Amniotic stem cell (primary cell): ENCODE results near the gene SUFU.
"Not testable (repeated sequence)": the region's sequence is repeated elsewhere in the genome, so short reads cannot be mapped to it uniquely, and the experiment has no call there.

ENCODE experiments used
- DNase-seq: peaks from one replicate; lab custom pipeline; 2025; lab: John Stamatoyannopoulos, UW

SUFU gene

GRCh38 chr10:102652170-102652916 is 148.6 kb downstream of the SUFU start:
- DNase-seq, result no peak

- no peak for DNase-seq
Observed at GRCh38 chr10:102653060-102653459, 149.3 kb downstream of the SUFU start.

- no peak for DNase-seq
Observed at GRCh38 chr10:102654566-102654965, 150.8 kb downstream of the SUFU start.

DNA sequence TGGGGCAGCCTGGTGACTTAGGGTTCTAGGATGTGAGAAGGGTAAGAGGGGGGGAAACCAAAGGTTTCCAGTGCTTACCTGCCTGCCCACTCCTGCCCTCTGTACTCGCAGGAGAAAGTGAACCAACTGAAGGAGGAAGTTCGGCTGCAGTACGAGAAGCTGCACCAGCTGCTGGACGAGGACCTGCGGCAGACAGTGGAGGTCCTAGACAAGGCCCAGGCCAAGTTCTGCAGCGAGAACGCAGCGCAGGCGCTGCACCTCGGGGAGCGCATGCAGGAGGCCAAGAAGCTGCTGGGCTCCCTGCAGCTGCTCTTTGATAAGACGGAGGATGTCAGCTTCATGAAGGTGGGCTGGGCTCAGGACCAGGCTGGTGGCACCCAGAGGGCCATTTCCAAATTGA is 151.2 kb downstream of the SUFU start:
- DNase-seq, result no peak

DNA sequence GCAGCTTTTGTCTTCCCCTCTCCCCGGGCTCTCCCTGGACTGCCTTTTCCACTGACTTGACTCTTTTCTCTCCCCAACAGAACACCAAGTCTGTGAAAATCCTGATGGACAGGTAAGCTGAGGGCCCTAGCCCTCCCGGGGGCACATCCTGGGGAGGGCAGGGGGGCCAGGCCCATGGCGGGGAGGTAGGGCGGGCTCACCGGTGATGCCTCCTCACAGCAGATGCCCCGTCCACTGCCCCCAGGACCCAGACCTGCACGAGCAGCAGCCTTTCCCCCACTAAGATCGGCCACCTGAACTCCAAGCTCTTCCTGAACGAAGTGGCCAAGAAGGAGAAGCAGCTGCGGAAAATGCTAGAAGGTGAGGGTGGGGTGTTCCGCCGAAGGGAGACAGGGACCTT is 152.3 kb downstream of the SUFU start:
- no peak for DNase-seq

DNA sequence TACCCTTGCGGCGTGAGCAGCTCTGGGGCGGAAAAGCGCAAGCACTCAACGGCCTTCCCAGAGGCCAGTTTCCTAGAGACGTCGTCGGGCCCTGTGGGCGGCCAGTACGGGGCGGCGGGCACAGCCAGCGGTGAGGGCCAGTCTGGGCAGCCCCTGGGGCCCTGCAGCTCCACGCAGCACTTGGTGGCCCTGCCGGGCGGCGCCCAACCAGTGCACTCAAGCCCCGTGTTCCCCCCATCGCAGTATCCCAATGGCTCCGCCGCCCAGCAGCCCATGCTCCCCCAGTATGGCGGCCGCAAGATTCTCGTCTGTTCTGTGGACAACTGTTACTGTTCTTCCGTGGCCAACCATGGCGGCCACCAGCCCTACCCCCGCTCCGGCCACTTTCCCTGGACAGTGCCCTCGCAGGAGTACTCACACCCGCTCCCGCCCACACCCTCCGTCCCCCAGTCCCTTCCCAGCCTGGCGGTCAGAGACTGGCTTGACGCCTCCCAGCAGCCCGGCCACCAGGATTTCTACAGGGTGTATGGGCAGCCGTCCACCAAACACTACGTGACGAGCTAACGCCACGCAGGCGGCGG is 153.1 kb downstream of the SUFU start:
- DNase-seq, result no peak

DNA sequence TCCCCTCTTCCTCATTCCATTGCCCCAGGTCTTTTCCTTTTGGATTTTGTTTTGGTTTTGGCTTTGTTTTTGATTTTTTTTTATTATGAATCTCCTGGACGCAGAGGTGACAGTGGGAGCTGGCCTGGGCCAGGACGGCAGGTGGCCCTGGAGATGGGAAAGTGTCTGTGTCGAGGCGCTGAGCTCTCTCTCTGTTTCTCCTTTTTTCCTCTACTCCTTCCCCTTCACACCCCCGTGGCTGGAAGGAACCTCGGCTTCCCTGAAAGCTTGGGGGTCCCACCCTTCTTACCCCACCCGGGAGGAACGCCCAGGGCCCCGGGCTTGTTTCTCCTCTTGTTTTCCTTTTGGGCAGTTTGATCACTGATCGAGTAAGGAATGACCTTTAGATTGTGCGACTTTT is 153.7 kb downstream of the SUFU start:
- no peak for DNase-seq

DNA sequence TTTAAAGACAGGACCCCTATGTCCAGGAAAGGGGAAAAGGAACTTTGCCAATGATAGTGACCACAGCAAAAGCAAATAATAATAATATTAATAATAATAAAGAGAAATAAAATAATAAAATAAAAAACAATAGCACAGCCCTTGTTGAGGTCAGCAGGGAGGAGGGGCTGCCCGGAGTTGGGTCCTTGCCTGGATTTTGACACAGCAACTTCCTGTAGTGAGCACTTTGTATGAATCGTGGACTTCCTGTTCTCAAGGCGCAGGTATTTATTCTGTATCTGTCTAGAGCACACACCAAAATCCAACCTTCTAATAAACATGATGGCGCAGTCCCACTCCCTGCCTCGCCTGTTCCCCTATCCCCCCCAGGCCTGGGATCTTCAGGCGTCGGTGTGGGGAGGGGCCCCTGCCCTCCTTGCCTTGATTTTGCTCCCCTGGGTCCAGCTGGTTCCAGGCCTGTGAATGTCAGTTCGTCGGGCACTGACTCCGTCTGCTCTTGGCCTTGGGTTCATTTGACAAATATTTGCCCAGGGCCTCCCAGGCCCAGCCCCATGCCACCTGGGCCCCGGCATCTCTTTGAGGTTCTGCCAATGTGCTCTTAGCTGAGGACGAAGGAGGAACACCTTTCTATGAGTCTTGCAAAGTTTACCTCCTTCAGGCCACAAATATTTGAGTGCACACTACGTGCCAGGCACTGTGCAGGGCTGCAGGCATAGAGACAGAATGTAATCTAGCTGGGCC is 154.4 kb downstream of the SUFU start:
- DNase-seq, result no peak

DNA sequence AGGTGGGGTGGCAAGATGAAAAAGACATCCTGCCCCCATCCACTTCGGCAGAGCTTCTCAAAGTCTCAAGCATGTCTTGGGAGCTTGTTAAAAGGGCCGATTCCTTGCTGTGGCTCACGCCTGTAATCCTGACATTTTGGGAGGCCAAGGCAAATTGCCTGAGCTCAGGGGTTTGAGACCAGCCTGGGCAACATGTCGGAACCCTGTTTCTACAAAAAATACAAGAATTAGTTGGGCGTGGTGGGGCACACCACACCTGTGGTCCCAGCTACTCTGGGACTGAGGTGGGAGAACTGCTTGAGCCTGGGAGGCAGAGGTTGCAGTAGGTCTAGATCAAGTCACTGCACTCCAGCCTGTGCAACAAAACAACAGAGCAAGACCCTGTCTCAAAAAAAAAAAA is 155.0 kb downstream of the SUFU start:
- DNase-seq, result no peak

DNA sequence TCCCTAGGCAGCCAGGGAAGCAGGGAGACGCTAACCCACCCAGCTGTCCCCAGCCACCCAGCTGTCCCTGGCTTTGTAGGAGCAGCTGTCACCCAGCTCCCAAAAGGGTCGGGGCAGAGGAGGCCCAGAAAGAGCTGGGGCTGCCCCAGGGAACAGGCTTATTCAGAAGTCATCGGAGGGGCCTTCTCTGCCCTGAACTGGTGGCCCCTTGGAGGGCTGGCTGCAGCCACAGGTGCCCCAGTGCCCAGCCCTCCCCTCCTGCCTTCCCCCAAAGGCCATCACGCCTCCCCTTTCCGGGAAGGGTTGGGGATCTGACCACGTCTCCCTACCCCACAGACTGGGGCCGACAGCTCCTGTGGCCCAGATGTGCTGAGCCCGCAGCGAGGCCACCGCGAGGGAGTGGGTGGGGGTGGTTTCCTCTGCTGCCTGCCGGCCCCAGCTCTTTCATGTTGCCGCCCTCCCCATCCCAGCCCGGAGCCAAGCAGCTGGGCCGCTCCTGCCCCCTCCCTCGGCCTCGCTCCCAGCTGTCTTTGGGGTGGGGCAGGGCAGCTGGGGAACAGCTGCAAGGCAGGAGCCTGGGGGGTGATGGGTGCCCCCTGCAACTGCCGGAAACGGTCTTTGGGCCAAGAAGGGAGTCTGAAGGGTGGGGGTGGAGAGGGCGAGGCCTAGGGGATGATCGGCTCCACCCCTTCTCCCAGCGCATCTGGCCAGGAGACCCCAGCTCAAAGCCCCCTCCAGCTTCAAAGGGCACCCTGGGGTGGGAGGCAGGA is 157.3 kb downstream of the SUFU start:
- no peak for DNase-seq

GRCh38 chr10:102661658-102662028 is 157.9 kb downstream of the SUFU start:
- DNase-seq, result no peak

- no peak for DNase-seq
Observed at GRCh38 chr10:102665904-102666509, 162.2 kb downstream of the SUFU start.

DNA sequence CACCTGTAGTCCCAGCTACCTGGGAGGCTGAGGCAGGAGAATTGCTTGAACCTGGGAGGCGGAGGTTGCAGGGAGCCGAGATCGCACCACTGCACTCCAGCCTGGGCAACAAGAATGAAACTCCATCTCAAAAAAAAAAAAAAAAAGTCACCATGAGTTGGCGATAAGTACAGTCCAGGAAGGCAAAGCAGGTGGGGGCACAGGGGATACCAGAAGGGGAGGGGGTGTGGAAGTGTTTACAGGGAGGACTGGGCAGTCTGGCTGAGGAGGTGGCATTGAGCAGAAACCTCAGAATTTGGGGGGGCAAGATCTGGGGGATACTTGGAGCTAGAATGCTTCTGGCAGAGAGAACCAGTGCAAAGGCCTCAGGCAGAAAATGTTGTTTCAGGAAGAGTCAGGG is 163.6 kb downstream of the SUFU start:
- DNase-seq, result not testable (repeated sequence)

GRCh38 chr10:102668326-102669107 is 164.7 kb downstream of the SUFU start:
- no peak for DNase-seq

DNA sequence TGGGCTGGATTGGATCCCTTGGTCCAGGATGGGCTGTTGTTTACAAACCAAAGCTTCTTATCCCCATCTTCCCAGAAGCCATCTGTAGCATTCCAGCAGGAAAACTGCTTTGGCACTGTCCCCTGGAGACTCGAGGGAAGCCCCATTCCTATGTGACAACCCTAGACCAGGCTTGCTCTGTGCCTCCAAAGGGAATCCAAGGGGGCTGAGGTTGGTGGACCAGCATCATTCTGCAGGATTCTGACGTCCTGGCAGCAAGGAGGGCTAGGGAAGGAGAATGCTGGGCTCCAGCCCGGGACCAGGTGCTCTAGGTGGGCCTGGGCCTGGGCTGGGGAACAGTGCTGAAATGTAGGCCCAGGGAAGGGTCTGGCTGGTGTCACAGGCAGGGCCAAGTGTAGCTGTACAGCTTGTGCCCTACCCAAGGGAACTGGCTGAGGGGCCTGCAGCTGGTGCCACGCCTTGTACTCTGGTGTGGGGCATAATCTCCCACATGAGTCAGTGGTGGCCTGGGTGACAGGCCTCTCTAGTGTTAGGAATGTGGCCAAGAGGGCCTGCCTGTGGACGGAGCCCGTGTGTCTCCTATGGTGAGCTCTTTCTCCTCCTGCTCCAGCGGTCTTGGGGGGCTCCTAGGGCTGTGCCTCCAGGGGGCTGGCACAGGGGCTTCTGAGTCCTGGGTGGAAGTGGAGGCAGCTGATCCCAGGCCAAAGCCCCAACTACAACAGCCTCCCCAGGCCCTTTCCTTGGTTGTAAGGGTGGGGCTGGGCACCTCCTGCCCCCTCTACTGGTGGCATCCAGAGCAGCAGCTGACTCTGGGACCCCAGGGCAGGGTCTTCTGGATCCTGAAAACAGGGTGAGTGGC is 165.7 kb downstream of the SUFU start:
- no peak for DNase-seq

GRCh38 chr10:102670065-102670670 is 166.4 kb downstream of the SUFU start:
- DNase-seq, result no peak

DNA sequence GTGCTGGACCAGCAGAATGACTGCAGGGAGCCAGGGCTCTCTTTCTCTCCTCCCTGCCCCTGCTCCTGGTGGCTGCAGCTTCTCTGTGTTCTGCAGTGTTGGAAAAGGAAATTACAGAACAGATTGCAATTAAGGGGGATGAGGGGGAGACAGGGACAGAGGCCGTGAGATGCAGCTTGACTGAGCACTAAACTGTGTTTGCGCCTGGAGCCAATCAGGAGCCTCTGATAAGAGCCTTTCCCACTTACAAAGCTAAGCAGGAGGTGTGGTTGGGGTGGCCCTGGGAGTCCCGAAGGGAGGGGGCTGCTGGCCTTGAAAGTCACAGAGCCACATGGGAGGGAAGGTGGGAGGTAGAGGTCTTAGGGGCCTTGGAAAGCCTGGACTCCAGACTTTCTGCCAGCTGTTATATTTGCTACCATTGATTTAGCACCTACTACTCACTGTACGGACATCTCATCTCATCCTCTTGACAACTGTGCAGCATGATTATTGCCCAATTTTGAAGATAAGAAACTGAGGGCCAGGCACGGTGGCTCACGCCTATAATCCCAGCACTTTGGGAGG is 167.2 kb downstream of the SUFU start:
- DNase-seq, result no peak

GRCh38 chr10:102673236-102673818 is 169.6 kb downstream of the SUFU start:
- DNase-seq, result no peak

DNA sequence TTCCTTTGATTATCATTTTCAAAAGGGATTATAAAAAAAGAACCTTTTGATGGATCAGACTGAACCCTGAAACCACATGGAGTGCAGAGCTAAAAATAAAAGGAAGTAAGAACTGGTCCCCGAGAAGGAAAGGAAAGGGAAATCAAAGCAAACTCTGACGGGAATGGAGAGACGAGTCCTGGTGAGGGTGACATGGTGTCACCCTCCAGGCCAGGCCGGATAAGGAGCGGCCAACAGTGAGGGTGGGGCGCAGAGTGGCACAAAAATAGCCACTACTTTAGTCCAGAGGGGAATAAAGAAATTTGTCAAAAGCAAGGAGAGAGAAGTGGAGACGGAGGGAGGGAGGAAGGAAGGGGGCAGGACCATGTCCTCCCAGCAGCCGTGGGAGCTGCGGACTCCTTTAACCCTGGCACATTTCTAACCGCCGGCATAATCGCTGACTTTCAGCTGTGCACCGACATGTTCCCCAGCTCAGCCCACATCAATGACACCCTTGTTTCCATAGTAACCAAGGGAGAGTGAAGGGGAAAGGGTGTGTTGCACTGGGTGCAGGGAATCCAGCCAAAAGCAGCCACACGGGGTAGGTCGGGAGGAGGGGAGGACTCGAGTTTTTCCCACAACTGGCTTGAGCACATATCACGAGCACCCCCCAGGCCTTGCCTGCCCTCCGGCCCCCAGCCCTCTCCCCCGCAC is 170.2 kb downstream of the SUFU start:
- no peak for DNase-seq
